ENCODE results near the gene ABCC4. TPM values are rescaled to one million over a fixed set of nuclear protein-coding genes. Genes with fewer than 3 reads are reported as not detected.
"Not testable (repeated sequence)": the region's sequence is repeated elsewhere in the genome, so short reads cannot be mapped to it uniquely, and the experiment has no call there.

ABCC4 gene
- total RNA-seq, 1 experiment from 2014 or later: 52.0 TPM

DNA sequence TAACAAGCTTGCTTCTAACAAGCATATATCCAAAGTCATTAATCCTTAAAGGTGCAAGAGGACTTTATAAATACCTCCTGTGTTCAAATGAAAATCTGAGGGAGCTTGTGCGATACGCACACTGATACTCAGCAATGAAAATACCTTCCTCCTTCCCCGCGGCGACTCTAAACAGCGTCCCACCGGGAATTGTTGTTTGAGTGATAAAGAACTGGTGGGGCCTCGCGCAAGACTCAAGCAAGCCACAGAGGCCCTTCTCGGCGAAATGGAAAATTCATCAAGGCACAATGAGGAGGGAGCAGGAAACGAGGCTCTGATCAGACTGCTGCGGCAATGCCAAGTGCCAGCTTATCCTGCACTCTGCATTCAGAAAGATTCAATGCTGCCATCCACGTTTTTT, 126.7 kb downstream of the ABCC4 start:
- intact Hi-C loops (cut with micrococcal nuclease; ENCODE audit: unreplicated experiment): no loop called here
- peaks cover 9% of the 10 kb centered on the region for H3K36me3 ChIP-seq (ENCODE audit: insufficient read depth, low read length, poor library complexity, severe bottlenecking)
- BruUV-seq (replicated peaks): no TSS peak
- no peaks in the 10 kb centered on the region for H3K27me3 ChIP-seq (replicated peaks; ENCODE audit: insufficient read depth, low read depth, low read length, poor library complexity)
- no peak for DNase-seq (ENCODE audit: low spot score)
- H3K9me3 ChIP-seq (ENCODE audit: low read depth, low read length, poor library complexity, severe bottlenecking): no peaks in the 10 kb centered on the region
- H3K4me1 ChIP-seq (ENCODE audit: insufficient read depth, low read length, poor library complexity, severe bottlenecking): no peaks in the 10 kb centered on the region
- TF ChIP-seq, protein P1, sequence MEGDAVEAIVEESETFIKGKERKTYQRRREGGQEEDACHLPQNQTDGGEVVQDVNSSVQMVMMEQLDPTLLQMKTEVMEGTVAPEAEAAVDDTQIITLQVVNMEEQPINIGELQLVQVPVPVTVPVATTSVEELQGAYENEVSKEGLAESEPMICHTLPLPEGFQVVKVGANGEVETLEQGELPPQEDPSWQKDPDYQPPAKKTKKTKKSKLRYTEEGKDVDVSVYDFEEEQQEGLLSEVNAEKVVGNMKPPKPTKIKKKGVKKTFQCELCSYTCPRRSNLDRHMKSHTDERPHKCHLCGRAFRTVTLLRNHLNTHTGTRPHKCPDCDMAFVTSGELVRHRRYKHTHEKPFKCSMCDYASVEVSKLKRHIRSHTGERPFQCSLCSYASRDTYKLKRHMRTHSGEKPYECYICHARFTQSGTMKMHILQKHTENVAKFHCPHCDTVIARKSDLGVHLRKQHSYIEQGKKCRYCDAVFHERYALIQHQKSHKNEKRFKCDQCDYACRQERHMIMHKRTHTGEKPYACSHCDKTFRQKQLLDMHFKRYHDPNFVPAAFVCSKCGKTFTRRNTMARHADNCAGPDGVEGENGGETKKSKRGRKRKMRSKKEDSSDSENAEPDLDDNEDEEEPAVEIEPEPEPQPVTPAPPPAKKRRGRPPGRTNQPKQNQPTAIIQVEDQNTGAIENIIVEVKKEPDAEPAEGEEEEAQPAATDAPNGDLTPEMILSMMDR (conservative IDR thresholded peaks at IDR 0.05; ENCODE audit: low read depth, low read length): no peak
- TF ChIP-seq EZH2 (IDR thresholded peaks at IDR 0.05; ENCODE audit: borderline replicate concordance, low read depth, low read length, poor library complexity, severe bottlenecking): no peak
- no peak overlapping the region for H3K4me3 ChIP-seq (ENCODE audit: low read depth, low read length, poor library complexity, severe bottlenecking)
- H3K27ac ChIP-seq (ENCODE audit: low read depth, low read length, poor library complexity, severe bottlenecking): no peak overlapping the region
- CTCF ChIA-PET: no interaction called here
- POLR2A ChIA-PET (ENCODE audit: low non-redundant PET): no interaction called here

DNA sequence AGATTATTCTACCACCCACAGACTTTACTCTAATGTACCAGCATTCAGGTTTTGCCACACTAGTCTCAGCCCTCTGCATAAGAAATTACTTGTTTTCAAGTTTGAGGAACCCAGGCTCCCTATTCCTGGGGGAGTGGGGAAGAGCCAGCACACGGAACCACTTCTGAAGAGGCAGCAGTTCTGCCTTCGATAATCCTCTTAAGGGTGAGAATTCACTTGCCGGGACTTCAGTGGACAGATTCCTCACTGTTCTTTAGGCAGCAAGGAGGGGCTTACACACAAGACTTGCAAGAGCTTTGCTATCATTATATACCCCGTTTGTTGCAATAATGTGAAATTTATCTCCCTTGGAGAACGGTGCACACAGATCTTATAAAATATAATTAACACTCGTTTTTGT, 133.1 kb downstream of the ABCC4 start:
- H3K4me1 ChIP-seq (ENCODE audit: insufficient read depth, low read length, poor library complexity, severe bottlenecking): no peaks in the 10 kb centered on the region
- no peak overlapping the region for H3K4me3 ChIP-seq (ENCODE audit: low read depth, low read length, poor library complexity, severe bottlenecking)
- intact Hi-C loops (cut with micrococcal nuclease; ENCODE audit: unreplicated experiment): no loop called here
- no TSS peak for BruUV-seq (replicated peaks)
- ChIA-PET CTCF (no interaction called here), POLR2A (ENCODE audit: low non-redundant PET) (no interaction called here)
- no peaks in the 10 kb centered on the region for H3K27me3 ChIP-seq (replicated peaks; ENCODE audit: insufficient read depth, low read depth, low read length, poor library complexity)
- H3K27ac ChIP-seq (ENCODE audit: low read depth, low read length, poor library complexity, severe bottlenecking): no peak overlapping the region
- no peak for DNase-seq (ENCODE audit: low spot score)
- peaks cover 21% of the 10 kb centered on the region for H3K36me3 ChIP-seq (ENCODE audit: insufficient read depth, low read length, poor library complexity, severe bottlenecking)
- no peaks in the 10 kb centered on the region for H3K9me3 ChIP-seq (ENCODE audit: low read depth, low read length, poor library complexity, severe bottlenecking)
- TF ChIP-seq EZH2 (IDR thresholded peaks at IDR 0.05; ENCODE audit: borderline replicate concordance, low read depth, low read length, poor library complexity, severe bottlenecking): no peak
- TF ChIP-seq, protein P1 (conservative IDR thresholded peaks at IDR 0.05; ENCODE audit: low read depth, low read length): no peak

DNA sequence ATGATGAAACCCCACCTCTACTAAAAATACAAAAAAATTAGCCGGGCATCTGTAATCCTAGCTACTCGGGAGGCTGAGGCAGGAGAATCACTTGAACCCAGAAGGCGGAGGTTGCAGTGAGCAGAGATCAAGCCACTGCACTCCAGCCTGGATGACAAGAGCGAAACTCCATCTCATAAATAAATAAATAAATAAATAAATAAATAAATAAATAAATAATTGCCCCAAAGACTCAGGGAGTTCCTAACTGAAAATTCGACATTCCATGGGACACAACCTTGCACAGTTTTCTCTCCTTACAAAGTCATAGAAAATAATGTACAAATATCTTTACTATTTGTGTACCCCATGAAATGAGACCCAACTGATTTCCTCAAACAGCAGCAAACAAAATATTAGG, 134.2 kb downstream of the ABCC4 start:
- H3K36me3 ChIP-seq (ENCODE audit: insufficient read depth, low read length, poor library complexity, severe bottlenecking): peaks cover 26% of the 10 kb centered on the region
- H3K4me3 ChIP-seq (ENCODE audit: low read depth, low read length, poor library complexity, severe bottlenecking); H3K27ac ChIP-seq (ENCODE audit: low read depth, low read length, poor library complexity, severe bottlenecking); H3K27me3 ChIP-seq (replicated peaks; ENCODE audit: insufficient read depth, low read depth, low read length, poor library complexity); H3K9me3 ChIP-seq (ENCODE audit: low read depth, low read length, poor library complexity, severe bottlenecking); DNase-seq (ENCODE audit: low spot score); BruUV-seq (replicated peaks); CTCF ChIA-PET; intact Hi-C loops (cut with micrococcal nuclease; ENCODE audit: unreplicated experiment); H3K4me1 ChIP-seq (ENCODE audit: insufficient read depth, low read length, poor library complexity, severe bottlenecking); POLR2A ChIA-PET (ENCODE audit: low non-redundant PET): not testable (repeated sequence)

DNA sequence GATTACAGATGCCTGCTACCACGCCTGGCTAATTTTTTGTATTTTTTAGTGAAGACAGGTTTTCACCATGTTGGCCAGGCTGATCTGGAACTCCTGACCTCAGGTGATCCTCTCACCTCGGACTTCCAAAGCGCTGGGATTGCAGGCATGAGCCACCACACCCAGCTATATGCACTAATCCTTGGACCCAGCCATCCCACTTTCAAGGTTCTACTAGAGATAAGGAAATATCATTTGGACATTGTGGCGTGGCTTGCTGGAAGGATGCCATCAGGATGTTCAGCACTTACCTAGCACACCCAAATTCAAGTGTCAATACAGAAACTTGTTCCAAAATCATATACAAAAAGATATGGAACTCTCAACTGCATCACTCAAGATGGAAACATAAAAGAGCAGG, 136.4 kb downstream of the ABCC4 start:
- TF ChIP-seq EZH2 (IDR thresholded peaks at IDR 0.05; ENCODE audit: borderline replicate concordance, low read depth, low read length, poor library complexity, severe bottlenecking): no peak
- TF ChIP-seq, protein P1 (conservative IDR thresholded peaks at IDR 0.05; ENCODE audit: low read depth, low read length): no peak
- Histone ChIP-seq H3K27me3 (replicated peaks; ENCODE audit: insufficient read depth, low read depth, low read length, poor library complexity) (no peaks in the 10 kb centered on the region), H3K36me3 (ENCODE audit: insufficient read depth, low read length, poor library complexity, severe bottlenecking) (peaks cover 29% of the 10 kb centered on the region), H3K4me3 (ENCODE audit: low read depth, low read length, poor library complexity, severe bottlenecking) (no peak overlapping the region), H3K4me1 (ENCODE audit: insufficient read depth, low read length, poor library complexity, severe bottlenecking) (no peaks in the 10 kb centered on the region), H3K27ac (ENCODE audit: low read depth, low read length, poor library complexity, severe bottlenecking) (no peak overlapping the region), H3K9me3 (ENCODE audit: low read depth, low read length, poor library complexity, severe bottlenecking) (no peaks in the 10 kb centered on the region)
- BruUV-seq (replicated peaks): no TSS peak
- ChIA-PET POLR2A (ENCODE audit: low non-redundant PET) (no interaction called here), CTCF (no interaction called here)
- intact Hi-C loops (cut with micrococcal nuclease; ENCODE audit: unreplicated experiment): no loop called here
- DNase-seq (ENCODE audit: low spot score): no peak

Data from A673 (cell line).